Cardiac septum (tissue), 1 donor: ENCODE results near the gene NDST4. TPM values are rescaled to one million over a fixed set of nuclear protein-coding genes. Genes with fewer than 3 reads are reported as not detected.

Experiments used
- DNase-seq: peaks from one replicate; pipeline ENCODE4 v3.0.0-alpha.2; 2020; ENCODE audit warnings: low spot score
- intact Hi-C: fragments of 100-400 bp; cut with DNase I; formaldehyde crosslinking; loops from one replicate; pipeline ENCODE4 v1.14.0; 2022
- total RNA-seq: library from RNA; stranded (reverse); fragmentation: NEBNext Ultra II Directional; extraction: Animal tissue kit (Norgen Biotek cat#: 25700); gene quantifications from one replicate; pipeline ENCODE4 v1.2.1, GENCODE V29; 2021
- donor health status: DM: no; HTN: no; CAD: no.

The NDST4 gene
- total RNA-seq, 1 donor from 2014 or later: not detected

DNA sequence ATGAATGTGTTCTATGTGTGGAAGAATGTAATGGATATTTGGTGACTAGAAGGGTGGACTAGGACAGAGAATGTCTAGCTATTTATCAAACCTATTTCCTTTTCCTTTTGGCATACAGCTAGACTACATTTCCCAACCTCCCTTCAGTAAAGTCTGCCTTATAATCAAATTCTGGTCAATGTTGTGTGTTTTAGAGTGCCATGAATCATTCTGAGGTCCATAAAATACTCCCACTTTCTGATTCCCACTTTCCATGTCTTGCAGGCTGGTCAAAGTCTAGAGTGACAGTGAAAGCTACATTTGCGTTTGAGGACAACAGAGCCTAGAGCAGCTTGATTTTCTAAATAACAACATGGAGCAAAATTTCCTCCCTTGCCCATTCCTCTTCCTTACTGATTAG lies 297.7 kb downstream of the NDST4 start:
- no peak for DNase-seq
- intact Hi-C loops: no loop called here

GRCh38 chr4:114813961-114814360 lies 299.5 kb downstream of the NDST4 start:
- intact Hi-C loops: no loop called here
- DNase-seq: no peak

GRCh38 chr4:114811564-114812301 lies 301.7 kb downstream of the NDST4 start:
- intact Hi-C loops: no loop called here
- no peak for DNase-seq

GRCh38 chr4:114807759-114808404 lies 305.5 kb downstream of the NDST4 start:
- intact Hi-C loops: no loop called here
- DNase-seq: no peak

- intact Hi-C loops: no loop called here
- DNase-seq: no peak
Measured at GRCh38 chr4:114807357-114807756, 306.1 kb downstream of the NDST4 start.

GRCh38 chr4:114791976-114792375 lies 321.4 kb downstream of the NDST4 start:
- no peak for DNase-seq
- intact Hi-C loops: no loop called here

GRCh38 chr4:114785570-114785969 lies 327.9 kb downstream of the NDST4 start:
- intact Hi-C loops: no loop called here
- no peak for DNase-seq

- intact Hi-C loops: no loop called here
- no peak for DNase-seq
Measured at GRCh38 chr4:114783215-114783595, 330.2 kb downstream of the NDST4 start.

DNA sequence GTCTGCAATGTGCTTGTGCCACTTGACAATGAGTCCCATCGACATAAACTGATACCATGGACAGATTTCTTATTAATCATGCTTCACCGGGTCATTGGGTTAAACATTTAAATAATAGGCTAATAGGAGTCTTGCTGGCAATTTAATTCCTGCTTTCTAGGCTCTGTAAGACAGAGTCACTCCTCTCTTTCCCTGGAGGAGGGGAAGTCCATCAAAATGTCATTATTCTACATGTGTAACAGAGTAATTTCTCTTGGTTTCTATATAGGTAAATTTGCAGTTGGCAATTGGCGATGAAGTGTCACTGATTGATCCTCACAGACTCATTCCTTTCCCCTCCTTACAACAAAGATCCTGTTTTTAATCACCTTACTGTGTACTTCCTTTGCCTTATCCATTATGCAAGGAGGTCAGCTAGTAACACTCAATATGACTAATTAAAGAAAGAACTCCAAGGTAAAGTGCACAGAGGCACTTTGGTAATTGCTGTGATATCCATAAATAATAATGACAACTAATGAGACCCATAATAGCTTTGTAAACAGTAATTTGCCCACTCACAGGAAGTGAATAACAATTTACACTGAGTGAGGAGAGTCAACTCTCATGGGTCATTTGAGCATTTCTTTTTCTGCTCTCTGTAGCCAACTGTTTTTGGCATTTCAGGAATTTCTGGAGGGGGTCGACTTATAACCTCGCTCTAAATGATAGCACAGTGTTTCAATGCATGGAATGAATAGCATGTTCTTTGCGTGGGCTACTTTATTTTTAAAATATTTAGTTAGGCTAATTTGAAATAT lies 330.8 kb downstream of the NDST4 start:
- intact Hi-C loops: no loop called here
- no peak for DNase-seq

DNA sequence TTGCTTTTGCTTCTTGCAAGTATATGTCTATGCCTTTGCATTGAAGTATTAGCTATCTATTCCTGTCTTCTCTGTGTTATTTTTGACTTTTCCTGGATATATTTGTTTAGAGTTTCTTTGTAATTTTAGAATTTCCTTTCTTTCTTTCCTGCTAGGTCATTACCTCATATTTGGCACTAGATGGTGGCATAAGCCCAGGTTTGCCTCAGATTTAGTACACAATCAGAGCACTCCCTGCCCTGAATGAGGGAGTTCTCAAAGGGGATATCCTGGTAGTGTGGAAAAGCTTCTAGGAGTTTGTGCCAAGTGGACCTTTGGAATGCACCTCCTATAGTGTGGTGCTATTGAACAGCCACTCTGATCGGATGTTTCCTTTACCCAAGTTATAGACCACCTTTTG lies 333.2 kb downstream of the NDST4 start:
- intact Hi-C loops: no loop called here
- no peak for DNase-seq
